Germinal center (tissue), 1 donor: Measurements from ENCODE around the gene BMPER.

Source experiments
- DNase-seq: peaks from one replicate; pipeline ENCODE4 v3.0.0; 2012; ENCODE audit warnings: mixed read lengths, low spot score

BMPER gene

GRCh38 chr7:34026481-34027190 is 121.3 kb downstream of the BMPER start:
- DNase-seq: no peak

GRCh38 chr7:34031156-34031555 is 125.8 kb downstream of the BMPER start:
- DNase-seq: no peak

DNA sequence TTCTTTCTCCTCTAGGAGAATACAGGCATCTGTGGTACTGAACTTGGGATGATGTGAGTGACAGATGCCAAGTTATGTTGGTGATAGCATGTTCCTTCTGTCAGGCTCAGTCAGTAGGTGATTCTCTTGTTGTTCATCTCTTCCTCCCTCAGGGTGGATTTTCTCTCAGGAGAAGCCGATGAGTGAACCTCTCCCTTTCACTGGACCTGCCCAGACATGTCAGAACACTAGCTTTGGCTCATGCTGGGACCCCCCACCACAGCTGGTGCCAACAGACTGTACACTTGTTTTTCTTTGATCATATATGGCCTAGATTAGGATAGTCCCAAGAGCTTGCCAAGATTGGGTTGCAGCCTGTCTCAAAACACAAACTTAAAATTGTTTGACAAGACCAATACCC is 129.4 kb downstream of the BMPER start:
- no peak for DNase-seq

DNA sequence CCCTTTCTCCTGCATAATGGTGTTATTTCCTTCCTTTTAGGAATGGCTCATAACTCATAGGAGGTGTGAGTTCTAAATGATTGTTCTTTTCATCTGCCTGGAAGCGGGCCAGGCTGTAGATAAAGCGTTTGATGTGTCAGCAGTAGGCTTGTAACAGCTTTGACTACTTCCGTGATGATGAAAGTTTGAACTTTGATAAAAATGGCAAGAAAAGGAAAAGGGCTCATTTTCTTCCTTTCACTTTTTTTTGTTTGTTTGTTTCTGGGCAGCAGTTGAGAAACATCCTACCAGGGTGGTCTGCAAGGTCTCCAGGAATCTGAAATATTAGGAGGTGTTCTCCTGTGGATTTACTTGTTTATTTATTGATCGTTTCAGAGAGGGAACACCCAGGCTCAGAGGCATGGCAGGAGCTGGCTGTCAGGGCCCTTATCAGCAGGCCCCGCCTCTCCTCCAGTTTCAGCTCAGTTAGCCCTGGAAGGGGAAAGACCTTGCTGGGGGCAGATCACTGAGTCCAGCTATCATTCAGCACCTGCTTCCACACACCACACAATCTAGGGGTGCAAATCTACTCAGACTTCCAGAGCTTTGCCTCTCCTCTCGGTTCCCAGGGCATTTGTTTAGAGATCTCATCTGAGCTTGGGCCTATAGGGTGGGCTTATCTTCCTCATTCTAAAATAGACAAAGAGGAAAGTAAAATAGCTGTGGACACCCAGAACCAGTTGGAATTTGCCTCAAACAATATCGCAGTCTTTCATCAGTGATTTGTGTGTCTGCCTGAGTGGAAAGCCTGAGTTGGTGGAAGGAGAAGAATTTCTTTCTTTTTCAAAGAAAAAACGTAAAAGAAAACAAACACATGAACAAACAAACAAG is 130.9 kb downstream of the BMPER start:
- no peak for DNase-seq

DNA sequence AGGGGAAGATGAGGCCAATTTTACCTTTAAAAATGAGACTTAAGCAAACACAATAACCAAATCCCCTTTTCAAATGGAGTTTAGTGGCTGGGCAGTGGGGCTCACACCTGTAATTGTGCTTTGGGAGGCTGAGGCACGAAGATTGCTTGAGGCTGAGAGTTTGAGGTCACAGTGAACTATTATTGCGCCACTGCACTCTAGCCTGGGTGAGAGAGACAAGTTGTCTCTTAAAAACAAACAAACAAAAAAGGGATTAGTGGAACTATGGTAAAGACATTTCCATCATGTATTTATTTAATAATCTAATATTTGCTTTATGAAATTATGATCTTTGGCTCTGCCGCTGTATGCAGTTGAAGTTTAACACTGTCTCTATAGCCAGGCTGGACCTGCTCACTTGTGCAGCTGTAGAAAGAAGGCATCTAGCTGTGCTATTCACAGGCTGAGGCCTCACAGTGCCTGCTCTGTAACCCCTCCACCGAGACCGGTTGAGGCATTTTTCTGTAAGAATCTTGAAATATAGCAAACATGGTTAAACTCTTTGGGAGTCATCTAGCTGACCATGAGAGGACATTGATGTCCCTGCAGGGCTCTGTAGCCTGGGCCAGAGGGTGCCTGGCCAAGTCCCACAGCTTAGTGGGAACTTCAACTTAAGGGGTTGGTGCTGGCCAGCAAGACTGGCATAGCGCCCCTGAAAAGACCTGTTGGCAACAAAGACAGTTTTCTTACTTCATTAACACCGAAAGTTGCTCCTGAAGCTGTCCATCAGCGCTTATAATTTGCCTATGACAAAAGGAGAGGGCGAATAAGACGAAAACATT is 131.8 kb downstream of the BMPER start:
- no peak for DNase-seq

- no peak for DNase-seq
Observed at GRCh38 chr7:34038816-34039470, 133.6 kb downstream of the BMPER start.

- no peak for DNase-seq
Observed at GRCh38 chr7:34041707-34042106, 136.4 kb downstream of the BMPER start.

DNA sequence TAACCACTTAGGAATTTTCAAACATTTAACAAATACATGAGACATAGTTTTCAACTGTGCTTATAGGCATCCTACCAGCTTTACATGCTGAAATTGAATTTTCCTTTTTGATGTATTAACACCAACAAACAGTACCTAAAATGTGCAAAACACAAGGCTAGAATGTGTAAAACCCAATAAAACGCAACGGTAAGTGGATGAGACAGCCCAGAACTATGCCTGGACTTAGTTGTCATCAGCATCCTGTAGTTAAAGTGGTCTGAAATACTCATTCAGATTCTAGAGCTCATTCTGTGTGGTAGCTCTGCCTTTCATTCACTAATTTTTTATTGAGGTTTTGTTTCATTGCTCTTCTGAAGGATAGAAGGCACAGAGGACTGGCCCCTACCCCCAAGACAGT is 137.1 kb downstream of the BMPER start:
- DNase-seq: no peak

- no peak for DNase-seq
Observed at GRCh38 chr7:34043461-34044305, 138.3 kb downstream of the BMPER start.

DNA sequence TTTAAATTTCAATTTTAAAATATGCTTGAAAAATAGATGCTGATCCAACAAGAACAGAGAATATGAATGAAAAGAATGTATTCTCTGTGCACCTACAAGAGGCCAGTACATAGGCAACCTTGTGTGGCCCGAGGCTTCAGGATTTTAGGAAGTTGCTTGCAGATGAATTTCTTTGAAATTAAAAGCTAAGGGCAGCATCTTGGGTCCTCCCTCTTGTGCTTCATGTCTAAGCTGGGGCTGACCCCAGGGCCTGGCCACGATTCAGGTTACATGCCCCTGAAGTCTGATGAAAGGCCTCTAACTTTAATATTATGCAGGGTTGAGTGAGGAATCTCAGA is 138.9 kb downstream of the BMPER start:
- no peak for DNase-seq

- no peak for DNase-seq
Observed at GRCh38 chr7:34044734-34045353, 139.5 kb downstream of the BMPER start.

DNA sequence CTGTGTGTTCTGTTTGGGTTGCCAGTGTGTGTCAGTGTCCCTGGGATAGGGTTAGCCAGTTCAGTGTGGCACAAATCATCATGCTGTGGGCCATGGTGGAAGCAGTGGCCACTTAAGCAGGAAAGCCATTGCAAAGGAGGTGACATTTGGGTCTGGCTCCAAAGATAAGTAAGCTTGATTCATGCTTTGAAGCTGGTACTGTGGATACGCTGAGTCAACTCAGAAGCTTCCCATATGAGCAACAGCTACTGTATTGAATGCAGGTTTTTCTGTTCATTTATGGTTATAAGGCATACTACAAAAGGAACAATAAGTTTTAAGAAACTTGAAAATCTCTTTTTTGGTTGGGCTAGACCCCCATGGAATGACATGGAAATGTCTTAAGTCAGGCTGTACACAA is 143.1 kb downstream of the BMPER start:
- no peak for DNase-seq

DNA sequence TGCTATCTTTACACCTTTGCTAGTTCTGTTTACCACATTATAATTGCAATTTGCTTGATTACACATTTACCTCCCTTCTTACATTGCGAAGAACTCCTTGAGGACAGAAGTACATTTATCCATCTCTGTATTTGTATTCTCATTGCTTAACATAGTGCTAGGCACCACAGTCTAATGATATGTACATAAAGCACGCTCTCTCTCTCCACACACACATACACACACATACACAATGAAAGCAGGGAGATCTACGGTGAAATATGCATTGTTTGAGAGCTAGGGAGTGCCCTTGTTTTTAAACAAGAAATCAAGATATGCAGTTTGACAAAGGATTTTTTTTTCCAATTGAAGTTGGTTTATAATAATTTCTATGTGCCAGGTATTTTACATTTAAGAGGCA is 148.7 kb downstream of the BMPER start:
- no peak for DNase-seq

DNA sequence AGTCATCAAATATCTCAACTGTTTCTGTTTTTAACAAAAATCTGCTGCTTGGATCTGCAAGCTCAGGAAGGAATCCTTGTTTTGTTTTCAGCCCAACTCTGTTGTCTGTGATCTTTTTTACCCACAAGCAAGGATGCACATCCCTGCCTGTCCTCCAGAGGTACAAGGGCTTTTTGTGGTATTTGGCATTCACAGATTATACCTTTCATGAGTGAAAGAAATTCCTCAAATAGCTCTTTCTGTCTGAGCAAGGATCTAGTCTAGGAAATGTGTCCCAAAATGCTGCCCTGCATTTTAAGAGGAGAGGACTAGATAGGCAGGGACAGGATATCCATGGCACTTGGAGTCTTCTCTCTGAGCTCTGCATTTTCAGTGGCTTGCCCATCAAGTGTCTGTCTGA is 151.8 kb downstream of the BMPER start:
- no peak for DNase-seq

DNA sequence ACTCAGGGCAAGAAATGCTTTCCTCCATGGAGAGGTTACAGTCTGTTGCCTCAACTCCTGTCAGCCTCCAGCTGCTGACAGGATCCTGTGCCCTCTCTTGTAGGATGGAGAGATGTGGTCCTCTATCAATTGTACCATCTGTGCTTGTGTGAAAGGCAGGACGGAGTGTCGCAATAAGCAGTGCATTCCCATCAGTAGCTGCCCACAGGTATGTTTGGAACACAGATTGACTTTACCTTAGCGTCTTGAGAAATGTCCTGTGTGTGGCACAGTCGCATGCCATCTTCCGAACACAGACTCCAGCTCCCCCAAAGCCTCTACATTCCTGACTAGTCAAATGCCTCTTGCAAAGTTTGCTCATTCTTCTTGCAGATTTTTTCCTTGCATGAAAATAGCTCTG is 152.6 kb downstream of the BMPER start:
- no peak for DNase-seq

DNA sequence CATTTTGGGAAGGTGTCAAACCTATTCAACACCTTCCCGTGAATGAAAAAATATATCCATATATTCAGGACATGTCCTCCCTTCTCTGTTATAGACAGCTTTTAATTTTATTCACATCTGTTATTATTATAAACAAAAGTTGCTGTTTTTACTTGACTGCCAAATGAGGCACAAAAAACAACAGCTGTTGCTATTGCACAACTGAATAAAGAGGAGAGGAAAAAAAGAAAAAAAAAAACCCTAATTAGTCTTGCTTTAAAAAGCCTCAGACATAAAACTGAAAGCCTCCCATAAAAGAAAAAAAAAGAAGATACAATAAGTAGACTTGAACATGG is 153.4 kb downstream of the BMPER start:
- DNase-seq: no peak

DNA sequence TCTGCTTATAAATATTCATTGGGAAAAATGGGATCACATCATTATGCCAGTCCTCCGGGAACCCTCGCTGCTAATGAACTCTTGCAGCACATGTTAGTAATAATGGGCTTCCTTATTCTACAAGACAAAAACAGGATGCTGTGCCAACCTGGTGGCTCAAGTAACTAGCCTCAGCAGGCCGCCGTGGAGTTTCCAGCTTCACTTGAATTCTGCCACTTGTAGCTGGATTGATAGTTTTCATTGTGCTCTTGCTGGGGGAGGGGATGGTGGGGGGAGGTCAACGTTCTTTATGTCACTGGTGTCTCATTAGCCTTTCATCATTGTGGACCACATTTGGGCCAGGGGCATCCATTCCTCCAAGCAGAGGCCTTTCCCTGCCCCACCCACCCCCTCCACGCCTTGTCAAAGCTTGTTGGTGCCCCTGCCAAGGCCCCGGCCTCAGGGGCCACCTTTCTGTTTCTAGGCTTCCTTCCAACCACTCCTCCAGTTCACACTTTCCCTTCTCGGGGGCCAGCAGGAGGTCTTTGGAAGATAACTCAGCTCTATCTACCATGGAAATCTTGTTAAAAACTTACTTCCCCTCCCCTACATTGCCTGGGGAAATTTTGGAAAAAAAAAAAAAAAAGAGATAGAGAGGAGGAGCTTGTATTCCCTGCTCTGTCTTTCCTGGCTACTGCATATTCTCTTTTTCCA is 153.9 kb downstream of the BMPER start:
- no peak for DNase-seq

GRCh38 chr7:34060196-34060947 is 155.0 kb downstream of the BMPER start:
- no peak for DNase-seq

- no peak for DNase-seq
Observed at GRCh38 chr7:34061149-34061548, 155.8 kb downstream of the BMPER start.

DNA sequence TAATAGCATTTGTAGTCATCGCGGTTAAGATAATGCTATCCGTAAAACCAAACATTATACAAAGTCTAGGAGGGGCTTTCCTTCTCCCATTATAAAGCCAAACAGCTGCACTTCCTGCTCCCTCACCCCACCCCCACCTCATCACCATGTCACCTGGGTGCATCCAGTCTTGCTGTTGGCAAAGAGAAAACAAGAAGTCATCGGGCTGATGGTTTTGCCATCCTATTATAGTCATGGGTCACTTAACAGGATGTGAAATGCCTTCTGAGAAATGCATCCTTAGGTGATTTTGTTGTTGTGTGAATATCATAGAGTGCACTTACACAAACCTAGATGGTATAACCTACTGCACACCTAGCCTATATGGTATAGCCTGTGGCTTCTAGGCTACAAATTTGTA is 157.0 kb downstream of the BMPER start:
- no peak for DNase-seq
